A549 (cell line): Measurements from ENCODE around the gene PTPRK. TPM values are rescaled to one million over a fixed set of nuclear protein-coding genes. Genes with fewer than 3 reads are reported as not detected.

ENCODE experiments used
- ATAC-seq, 2 experiments: fragments of 200-7000 bp in 1 of 2; fragments of >200 bp in 1 of 2; cut with Nextera tagmentation in 1 of 2; cut with Tn5 transposase in 1 of 2; 3 replicates each; pipeline versions ENCODE4 v1.8.0 to v1.9.1; 2018 to 2020; ENCODE audit warnings: mild to moderate bottlenecking in 1 of 2, moderate library complexity in 1 of 2
- CTCF ChIA-PET: fragments of 300-600 bp; sonication (Branson Sonifier 250); formaldehyde crosslinking; extraction: SDS; loops from one replicate; lab custom pipeline; 2021; ENCODE audit warnings: antibody characterized with exemption, inconsistent platforms; lab: Yijun Ruan, JAX
- POLR2A ChIA-PET: fragments of 350-600 bp; formaldehyde crosslinking; extraction: SDS; loops from one replicate; lab custom pipeline; 2021; ENCODE audit warnings: antibody characterized with exemption, inconsistent platforms; lab: Yijun Ruan, JAX
- DNase-seq, 2 experiments: peaks; one replicate each; pipeline versions ENCODE4 v3.0.0 to v3.0.0-alpha.2; 2011 to 2016; ENCODE audit warnings: low read depth in 1 of 2, low spot score in 1 of 2
- FAIRE-seq: peaks from 2 replicates; lab custom pipeline; 2011; peaks lifted over from hg19 to GRCh38; lab: Jason Lieb, UNC
- H3K27ac ChIP-seq, 2 experiments: fragments of >200 bp; sonication (Bioruptor Twin); formaldehyde crosslinking; 3 replicates each; pipeline ENCODE4 v1.5.1; 2016 to 2017
- H3K4me1 ChIP-seq: fragments of >200 bp; sonication (Bioruptor Twin); formaldehyde crosslinking; 3 replicates; pipeline ENCODE4 v1.6.1; 2016
- H3K4me2 ChIP-seq: fragments of >200 bp; sonication (Bioruptor Twin); formaldehyde crosslinking; 3 replicates; pipeline ENCODE4 v1.6.1; 2016
- H3K4me3 ChIP-seq: fragments of >200 bp; sonication (Bioruptor Twin); formaldehyde crosslinking; 3 replicates; pipeline ENCODE4 v1.5.1; 2016
- H3K9me3 ChIP-seq: fragments of >200 bp; sonication (Bioruptor Twin); formaldehyde crosslinking; 3 replicates; pipeline ENCODE4 v1.6.1; 2016
- BHLHE40 ChIP-seq: IDR thresholded peaks from 2 replicates; pipeline ENCODE4 v1.6.1; 2012; ENCODE audit warnings: low read depth, low read length, inconsistent platforms
- CBX8 ChIP-seq: fragments of 200-600 bp; sonication (generic); IDR thresholded peaks from 2 replicates; pipeline ENCODE4 v1.6.1; 2016
- CHD2 ChIP-seq: fragments of 150-350 bp; IDR thresholded peaks from 2 replicates; pipeline ENCODE4 v1.6.1; 2014; ENCODE audit warnings: low read length; ENCODE audit not compliant: partially characterized antibody
- EHMT2 ChIP-seq: fragments of 200-600 bp; sonication (generic); IDR thresholded peaks from 2 replicates; pipeline ENCODE4 v1.6.1; 2016; ENCODE audit warnings: antibody characterized with exemption, low read depth, mild to moderate bottlenecking, moderate library complexity
- EP300 ChIP-seq, 2 experiments: fragments of >200 bp; sonication (Bioruptor Twin); formaldehyde crosslinking; IDR thresholded peaks; 2 replicates in 1 of 2; 3 replicates in 1 of 2; pipeline ENCODE4 v1.6.1; 2016 to 2017
- FOSL2 ChIP-seq, 2 experiments: fragments of 450-650 bp in 1 of 2; fragments of >200 bp in 1 of 2; sonication (Bioruptor Twin) in 1 of 2; formaldehyde crosslinking; IDR thresholded peaks; 2 replicates each; pipeline versions ENCODE4 v1.5.0 to v1.6.1; 2016 to 2020; ENCODE audit warnings: mild to moderate bottlenecking in 1 of 2, moderate library complexity in 1 of 2
- HMGXB4 ChIP-seq: fragments of 250-450 bp; sonication (Bioruptor Pico); IDR thresholded peaks from 2 replicates; pipeline ENCODE4 v1.5.0; 2021; ENCODE audit warnings: mild to moderate bottlenecking, moderate library complexity, borderline replicate concordance
- HOXA7 ChIP-seq: fragments of 250-450 bp; sonication (Bioruptor Pico); IDR thresholded peaks from 2 replicates; pipeline ENCODE4 v1.5.0; 2020; ENCODE audit warnings: mild to moderate bottlenecking, moderate library complexity
- HOXB5 ChIP-seq: fragments of 250-450 bp; sonication (Bioruptor Pico); IDR thresholded peaks from 2 replicates; pipeline ENCODE4 v1.5.0; 2020; ENCODE audit warnings: mild to moderate bottlenecking, moderate library complexity
- JUNB ChIP-seq: fragments of >200 bp; sonication (Bioruptor Twin); formaldehyde crosslinking; IDR thresholded peaks from 2 replicates; pipeline ENCODE4 v1.6.1; 2016
- KDM5A ChIP-seq: fragments of 200-600 bp; sonication (generic); IDR thresholded peaks from 2 replicates; pipeline ENCODE4 v1.6.1; 2016; ENCODE audit warnings: antibody characterized with exemption, mild to moderate bottlenecking
- MAZ ChIP-seq: fragments of 150-350 bp; IDR thresholded peaks from 2 replicates; pipeline ENCODE4 v1.6.1; 2014; ENCODE audit warnings: antibody characterized with exemption, low read depth, low read length, borderline replicate concordance
- NPAS2 ChIP-seq: fragments of 250-450 bp; sonication (Bioruptor Pico); IDR thresholded peaks from 2 replicates; pipeline ENCODE4 v1.8.0; 2022; ENCODE audit warnings: mild to moderate bottlenecking, moderate library complexity, borderline replicate concordance
- NR3C1 ChIP-seq: fragments of >200 bp; sonication (Bioruptor Twin); formaldehyde crosslinking; IDR thresholded peaks from 3 replicates; pipeline ENCODE4 v1.6.1; 2017
- PBX3 ChIP-seq: IDR thresholded peaks from 2 replicates; pipeline ENCODE4 v1.6.1; 2012
- POLR2A ChIP-seq: IDR thresholded peaks from 2 replicates; pipeline ENCODE4 v1.6.1; 2012; ENCODE audit warnings: mild to moderate bottlenecking, low read length
- POLR2AphosphoS2 ChIP-seq: conservative IDR thresholded peaks from 2 replicates; pipeline ENCODE4 v1.6.1; 2012; ENCODE audit warnings: low read length, improper control_type of control experiment, inconsistent platforms
- RARB ChIP-seq: fragments of 250-450 bp; sonication (Bioruptor Pico); IDR thresholded peaks from 2 replicates; pipeline ENCODE4 v1.8.0; 2021; ENCODE audit warnings: mild to moderate bottlenecking, moderate library complexity
- RCOR1 ChIP-seq: fragments of 150-350 bp; IDR thresholded peaks from 2 replicates; pipeline ENCODE4 v1.6.1; 2014; ENCODE audit warnings: antibody characterized with exemption, low read length, low read depth
- SREBF2 ChIP-seq: fragments of 450-650 bp; IDR thresholded peaks from 2 replicates; pipeline ENCODE4 v1.6.1; 2014; ENCODE audit warnings: mild to moderate bottlenecking, moderate library complexity
- TP53 ChIP-seq: fragments of 250-450 bp; sonication (Bioruptor Pico); IDR thresholded peaks from 2 replicates; pipeline ENCODE4 v1.5.0; 2021; ENCODE audit warnings: mild to moderate bottlenecking, moderate library complexity
- ZC3H11A ChIP-seq: fragments of 450-650 bp; IDR thresholded peaks from 2 replicates; pipeline ENCODE4 v1.6.1; 2014; ENCODE audit warnings: antibody characterized with exemption, mild to moderate bottlenecking
- ZNF302 ChIP-seq: fragments of 250-450 bp; sonication (Bioruptor Pico); IDR thresholded peaks from 2 replicates; pipeline ENCODE4 v1.9.0; 2021; ENCODE audit warnings: inconsistent platforms, mild to moderate bottlenecking, moderate library complexity
- WGBS: methylation state at CpG from one replicate; pipeline ENCODE4 v1.1.6; 2017; ENCODE audit errors: missing lambda C conversion rate; 5-methylcytosine and 5-hydroxymethylcytosine counted together
- polyA plus RNA-seq, 4 experiments: library from polyadenylated mRNA; depleted of rRNA in 3 of 4; stranded (reverse); fragments of >200 nt; fragmentation: RNase III in 1 of 4; extraction: RNeasy Plus Mini Kit Qiagen cat#74134 plus additional on column Dnase treatment in 1 of 4; gene quantifications; 2 replicates in 3 of 4; 3 replicates in 1 of 4; pipeline ENCODE4 v1.2.3, GENCODE V29; 2011 to 2017
- TF ChIP-seq, protein P1 (sequence below): fragments of 250-450 bp; sonication (Bioruptor Pico); IDR thresholded peaks from 2 replicates; pipeline ENCODE4 v1.5.0; 2020; ENCODE audit warnings: low read depth, mild to moderate bottlenecking, moderate library complexity
- TF ChIP-seq, protein P2 (sequence below): fragments of >200 bp; sonication (Bioruptor Twin); formaldehyde crosslinking; IDR thresholded peaks from 2 replicates; pipeline ENCODE4 v1.6.1; 2016
- TF ChIP-seq, protein P3 (sequence below): IDR thresholded peaks from 2 replicates; pipeline ENCODE4 v1.6.1; 2012; ENCODE audit warnings: low read depth, borderline replicate concordance
- TF ChIP-seq, protein P4 (sequence below): fragments of 450-650 bp; IDR thresholded peaks from 2 replicates; pipeline ENCODE4 v1.6.1; 2014; ENCODE audit warnings: antibody characterized with exemption

PTPRK gene
- polyA plus RNA-seq, 2 of the 4 experiments (the other 2 are of a cell fraction), result 14.4 to 16.1 TPM

DNA sequence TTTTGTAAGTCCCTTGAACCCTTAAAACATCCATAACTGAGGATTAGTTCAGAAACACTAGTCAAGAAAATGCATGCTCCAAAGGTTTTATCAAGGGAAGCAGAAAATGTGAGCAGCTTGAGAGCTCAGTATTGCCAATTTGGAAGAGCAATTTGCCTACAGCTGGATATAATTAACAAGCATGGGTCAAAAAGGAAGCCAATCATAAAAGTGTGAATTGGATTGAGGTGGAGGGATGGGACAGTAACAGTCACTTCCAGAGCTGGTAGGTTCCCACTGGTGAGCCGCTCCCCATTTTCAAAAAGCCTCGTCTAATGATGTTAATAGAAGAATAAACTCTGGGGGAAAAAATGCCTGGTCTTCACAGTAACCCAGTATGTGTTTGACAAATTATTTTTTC is 5.0 kb upstream of the PTPRK start:
- no peak overlapping the region for H3K27ac ChIP-seq
- DNase-seq, result no peak
- H3K4me1 ChIP-seq, result peaks cover 6% of the 10 kb centered on the region; the same call in 2 of the 3 replicates
- FAIRE-seq, result no peak
- POLR2A ChIA-PET, result no interaction called here
- CTCF ChIA-PET, result interaction anchor here (1.4 kb wide), 1 partner anchor 9 kb away, joined by 3 read pairs; no protein-coding TSS in a partner anchor
- WGBS, result 94% methylated on average over 2 of the region's 2 CpGs
- TF ChIP-seq POLR2AphosphoS2 (no peak), HOXA7 (no peak), CHD2 (no peak), MAZ (no peak), EP300 (IDR thresholded peaks at IDR 0.05) (no peak), NPAS2 (CRISPR knock-in tag) (no peak), KDM5A (no peak), CBX8 (no peak), SREBF2 (no peak), EHMT2 (no peak), POLR2A (no peak)
- TF ChIP-seq, protein P1, sequence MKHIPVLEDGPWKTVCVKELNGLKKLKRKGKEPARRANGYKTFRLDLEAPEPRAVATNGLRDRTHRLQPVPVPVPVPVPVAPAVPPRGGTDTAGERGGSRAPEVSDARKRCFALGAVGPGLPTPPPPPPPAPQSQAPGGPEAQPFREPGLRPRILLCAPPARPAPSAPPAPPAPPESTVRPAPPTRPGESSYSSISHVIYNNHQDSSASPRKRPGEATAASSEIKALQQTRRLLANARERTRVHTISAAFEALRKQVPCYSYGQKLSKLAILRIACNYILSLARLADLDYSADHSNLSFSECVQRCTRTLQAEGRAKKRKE (CRISPR knock-in tag), result no peak
- no peak overlapping the region for H3K4me2 ChIP-seq
- no peak overlapping the region for H3K4me3 ChIP-seq
- ATAC-seq, result no peak
- no peaks in the 10 kb centered on the region for H3K9me3 ChIP-seq

DNA sequence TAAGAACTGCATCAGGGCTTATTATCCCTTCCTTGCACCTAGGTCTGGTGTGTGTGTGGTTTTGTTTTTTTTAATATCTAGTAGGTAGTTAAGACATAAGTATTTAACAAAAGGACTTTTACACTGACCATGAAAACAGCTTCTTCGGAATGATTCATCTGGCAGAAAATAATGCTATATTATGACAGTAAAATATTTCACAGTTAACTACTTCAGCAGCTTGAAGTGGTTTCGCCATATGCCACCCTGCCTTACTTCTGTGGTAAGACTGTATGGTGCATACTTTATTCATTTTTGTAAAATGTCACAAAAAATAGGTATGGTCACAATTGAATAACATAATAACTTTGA is 858 bp upstream of the PTPRK start:
- peak overlapping the region; percentile 76 for H3K4me2 ChIP-seq
- no peak for FAIRE-seq
- H3K4me1 ChIP-seq, result peaks cover 22% of the 10 kb centered on the region
- H3K4me3 ChIP-seq, result peak overlapping the region; percentile 95
- no peak for TF ChIP-seq NR3C1
- TF ChIP-seq NPAS2 (CRISPR knock-in tag), result no peak
- TF ChIP-seq RCOR1, result no peak
- TF ChIP-seq, protein P2, sequence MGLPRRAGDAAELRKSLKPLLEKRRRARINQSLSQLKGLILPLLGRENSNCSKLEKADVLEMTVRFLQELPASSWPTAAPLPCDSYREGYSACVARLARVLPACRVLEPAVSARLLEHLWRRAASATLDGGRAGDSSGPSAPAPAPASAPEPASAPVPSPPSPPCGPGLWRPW, result no peak
- TF ChIP-seq ZNF302 (CRISPR knock-in tag), result no peak
- no peak for TF ChIP-seq KDM5A
- no peak for TF ChIP-seq PBX3
- no peak for TF ChIP-seq RARB (CRISPR knock-in tag)
- TF ChIP-seq HOXB5, result no peak
- TF ChIP-seq HMGXB4 (CRISPR knock-in tag), result no peak
- TF ChIP-seq FOSL2 (IDR thresholded peaks at IDR 0.05), result no peak
- no peak for TF ChIP-seq FOSL2 (CRISPR knock-in tag; IDR thresholded peaks at IDR 0.05)
- TF ChIP-seq, protein P3, sequence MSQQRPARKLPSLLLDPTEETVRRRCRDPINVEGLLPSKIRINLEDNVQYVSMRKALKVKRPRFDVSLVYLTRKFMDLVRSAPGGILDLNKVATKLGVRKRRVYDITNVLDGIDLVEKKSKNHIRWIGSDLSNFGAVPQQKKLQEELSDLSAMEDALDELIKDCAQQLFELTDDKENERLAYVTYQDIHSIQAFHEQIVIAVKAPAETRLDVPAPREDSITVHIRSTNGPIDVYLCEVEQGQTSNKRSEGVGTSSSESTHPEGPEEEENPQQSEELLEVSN, result no peak
- TF ChIP-seq ZC3H11A, result no peak
- TF ChIP-seq, protein P4, sequence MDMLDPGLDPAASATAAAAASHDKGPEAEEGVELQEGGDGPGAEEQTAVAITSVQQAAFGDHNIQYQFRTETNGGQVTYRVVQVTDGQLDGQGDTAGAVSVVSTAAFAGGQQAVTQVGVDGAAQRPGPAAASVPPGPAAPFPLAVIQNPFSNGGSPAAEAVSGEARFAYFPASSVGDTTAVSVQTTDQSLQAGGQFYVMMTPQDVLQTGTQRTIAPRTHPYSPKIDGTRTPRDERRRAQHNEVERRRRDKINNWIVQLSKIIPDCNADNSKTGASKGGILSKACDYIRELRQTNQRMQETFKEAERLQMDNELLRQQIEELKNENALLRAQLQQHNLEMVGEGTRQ, result no peak
- TF ChIP-seq EHMT2, result no peak
- no peak for TF ChIP-seq JUNB
- TF ChIP-seq BHLHE40, result no peak
- no peak for TF ChIP-seq POLR2A
- TF ChIP-seq POLR2AphosphoS2, result no peak
- TF ChIP-seq TP53, result no peak
- H3K27ac ChIP-seq, result peak overlapping the region; percentile 94 to 97
- ATAC-seq, result no peak
- POLR2A ChIA-PET, result interaction anchor here (1.8 kb wide), 1 partner anchor 12 kb away, joined by 10 read pairs; no protein-coding TSS in a partner anchor
- CTCF ChIA-PET, result interaction anchor here (0.6 to 1.8 kb wide), 5 partner anchors 8 to 853 kb away, joined by 3 to 5 read pairs (median 3); no protein-coding TSS in a partner anchor
- no peak for DNase-seq
- no peaks in the 10 kb centered on the region for H3K9me3 ChIP-seq
- 39% methylated on average over 2 of the region's 2 CpGs for whole genome bisulfite sequencing
